ENCODE results near the gene UAP1. TPM values are rescaled to one million over a fixed set of nuclear protein-coding genes. Genes with fewer than 3 reads are reported as not detected.
"Not testable (repeated sequence)": the region's sequence is repeated elsewhere in the genome, so short reads cannot be mapped to it uniquely, and the experiment has no call there.

The UAP1 gene
- total RNA-seq, 1 donor = 40.2 TPM

DNA sequence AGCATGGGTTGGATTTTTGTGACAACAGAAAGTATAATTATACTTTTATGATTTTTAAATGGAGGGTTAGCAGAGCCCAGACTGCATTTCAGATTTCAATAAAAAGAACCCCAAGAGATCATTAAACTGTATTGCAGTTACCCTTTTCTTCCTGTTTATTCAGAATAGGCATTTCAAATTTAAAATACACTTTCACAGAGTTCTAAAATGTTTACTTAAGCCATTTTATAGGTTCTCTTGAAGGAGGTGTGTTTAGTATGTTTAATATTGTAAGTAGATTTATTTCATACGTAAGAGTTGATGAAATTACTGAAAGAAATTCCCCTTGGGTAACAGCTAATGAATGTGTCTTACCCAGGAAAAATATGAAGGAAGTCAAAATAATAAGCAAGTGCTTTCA, 17.4 kb downstream of the UAP1 start:
- H3K9me3 ChIP-seq (ENCODE audit: low read depth, low read length) = no peaks in the 10 kb centered on the region
- no peaks in the 10 kb centered on the region for H3K4me1 ChIP-seq (ENCODE audit: insufficient read depth, low read length)
- H3K4me3 ChIP-seq (ENCODE audit: low read length) = no peak overlapping the region
- H3K27me3 ChIP-seq (ENCODE audit: insufficient read depth, low read length) = no peaks in the 10 kb centered on the region

DNA sequence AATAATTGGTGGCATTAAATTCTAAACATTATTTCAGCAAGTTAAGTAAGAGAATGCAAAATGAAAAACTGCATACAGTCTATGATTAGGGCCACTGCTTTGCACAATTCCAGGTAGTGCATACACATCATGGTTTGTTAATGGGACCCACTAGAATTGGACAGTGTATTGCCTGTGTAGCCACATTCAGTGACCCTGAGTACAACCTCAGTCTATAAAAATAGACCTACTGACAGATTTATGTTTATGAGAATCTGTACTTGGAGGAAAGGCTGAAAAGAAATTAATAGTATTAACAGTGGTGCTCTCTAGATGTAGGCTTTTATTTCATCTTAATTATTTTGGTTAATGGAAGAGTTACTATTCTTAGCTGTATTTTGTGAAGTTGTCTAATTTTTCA, 18.8 kb downstream of the UAP1 start:
- no peaks in the 10 kb centered on the region for H3K27me3 ChIP-seq (ENCODE audit: insufficient read depth, low read length)

DNA sequence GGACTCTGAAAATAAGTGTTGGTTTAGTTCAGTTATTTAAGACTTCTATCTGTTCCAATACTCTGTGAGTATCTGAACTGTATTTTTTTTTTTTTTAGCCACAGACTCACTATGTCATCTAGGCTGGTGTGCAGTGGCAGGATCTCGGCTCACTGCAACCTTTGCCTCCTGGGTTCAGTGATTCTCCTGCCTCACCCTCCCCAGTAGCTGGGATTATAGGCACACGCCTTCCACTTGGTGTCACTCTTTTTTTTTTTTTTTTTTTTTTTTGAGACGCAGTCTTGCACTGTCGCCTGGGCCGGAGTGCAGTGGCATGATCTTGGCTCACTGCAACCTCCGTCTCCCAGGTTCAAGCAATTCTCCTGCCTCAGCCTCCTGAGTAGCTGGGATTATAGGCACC, 21.4 kb downstream of the UAP1 start:
- H3K27me3 ChIP-seq (ENCODE audit: insufficient read depth, low read length); H3K4me1 ChIP-seq (ENCODE audit: insufficient read depth, low read length); H3K4me3 ChIP-seq (ENCODE audit: low read length); H3K9me3 ChIP-seq (ENCODE audit: low read depth, low read length): not testable (repeated sequence)

More for the DNA sequence above, 18.8 kb downstream of the UAP1 start:
- Histone ChIP-seq H3K9me3 (ENCODE audit: low read depth, low read length) (no peaks in the 10 kb centered on the region), H3K4me1 (ENCODE audit: insufficient read depth, low read length) (no peaks in the 10 kb centered on the region), H3K4me3 (ENCODE audit: low read length) (no peak overlapping the region)

DNA sequence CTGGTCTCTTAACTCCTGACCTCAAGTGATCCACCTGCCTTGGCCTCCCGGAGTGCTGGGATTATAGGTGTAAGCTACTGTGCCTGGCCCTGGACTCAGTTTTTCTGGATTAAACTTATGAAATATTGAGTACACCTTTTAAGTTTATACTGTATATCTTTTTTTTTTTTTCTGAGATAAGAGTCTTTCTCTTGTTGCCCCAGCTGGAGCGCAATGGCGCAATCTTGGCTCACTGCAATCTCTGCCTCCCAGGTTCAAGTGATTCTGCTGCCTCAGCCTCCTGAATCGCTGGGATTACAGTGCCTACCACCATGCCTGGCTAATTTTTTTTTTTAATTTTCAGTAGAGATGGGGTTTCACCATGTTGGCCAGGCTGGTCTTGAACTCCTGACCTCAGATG, 23.6 kb downstream of the UAP1 start:
- H3K9me3 ChIP-seq (ENCODE audit: low read depth, low read length); H3K27me3 ChIP-seq (ENCODE audit: insufficient read depth, low read length); H3K4me3 ChIP-seq (ENCODE audit: low read length); H3K4me1 ChIP-seq (ENCODE audit: insufficient read depth, low read length): not testable (repeated sequence)

DNA sequence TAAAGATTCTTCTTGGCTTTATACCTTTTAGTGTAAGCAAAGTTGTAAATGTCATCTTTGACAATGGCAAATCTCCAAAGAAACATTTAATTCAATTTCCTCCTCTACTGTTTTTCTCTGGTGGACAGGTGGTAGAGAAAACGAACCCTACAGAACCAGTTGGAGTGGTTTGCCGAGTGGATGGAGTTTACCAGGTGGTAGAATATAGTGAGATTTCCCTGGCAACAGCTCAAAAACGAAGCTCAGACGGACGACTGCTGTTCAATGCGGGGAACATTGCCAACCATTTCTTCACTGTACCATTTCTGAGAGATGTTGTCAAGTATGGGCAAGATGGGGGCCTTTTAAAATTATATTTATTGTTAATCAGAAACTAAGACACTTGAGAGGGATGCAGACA, 25.8 kb downstream of the UAP1 start:
- Histone ChIP-seq H3K9me3 (ENCODE audit: low read depth, low read length) (no peaks in the 10 kb centered on the region), H3K4me1 (ENCODE audit: insufficient read depth, low read length) (no peaks in the 10 kb centered on the region), H3K27me3 (ENCODE audit: insufficient read depth, low read length) (no peaks in the 10 kb centered on the region), H3K4me3 (ENCODE audit: low read length) (no peak overlapping the region)

DNA sequence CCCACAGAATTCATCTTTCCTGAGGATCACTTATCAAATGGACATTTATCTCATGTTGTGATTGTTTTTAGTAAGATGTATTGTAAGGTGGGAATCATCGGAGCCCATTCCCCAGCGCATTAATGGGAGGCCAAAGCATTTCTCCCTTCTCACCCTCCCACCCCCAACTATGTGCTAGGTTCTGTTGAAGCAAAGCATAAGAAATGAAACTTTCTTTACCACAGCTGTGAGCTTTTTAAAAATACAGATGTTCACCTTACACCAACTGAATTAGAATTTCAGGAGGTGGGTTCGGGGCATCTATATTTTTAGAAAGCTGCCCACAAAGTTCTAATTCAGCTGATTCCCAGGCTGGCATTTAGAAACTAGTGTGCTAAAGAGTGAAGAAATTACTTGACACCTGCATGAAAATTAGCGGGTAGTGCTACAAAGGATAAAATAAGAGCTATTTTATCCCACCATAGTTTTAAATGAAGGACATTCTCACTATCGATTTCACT, 26.3 kb downstream of the UAP1 start:
- H3K9me3 ChIP-seq (ENCODE audit: low read depth, low read length) = no peaks in the 10 kb centered on the region
- no peak overlapping the region for H3K4me3 ChIP-seq (ENCODE audit: low read length)
- H3K27me3 ChIP-seq (ENCODE audit: insufficient read depth, low read length) = no peaks in the 10 kb centered on the region
- H3K4me1 ChIP-seq (ENCODE audit: insufficient read depth, low read length) = no peaks in the 10 kb centered on the region

DNA sequence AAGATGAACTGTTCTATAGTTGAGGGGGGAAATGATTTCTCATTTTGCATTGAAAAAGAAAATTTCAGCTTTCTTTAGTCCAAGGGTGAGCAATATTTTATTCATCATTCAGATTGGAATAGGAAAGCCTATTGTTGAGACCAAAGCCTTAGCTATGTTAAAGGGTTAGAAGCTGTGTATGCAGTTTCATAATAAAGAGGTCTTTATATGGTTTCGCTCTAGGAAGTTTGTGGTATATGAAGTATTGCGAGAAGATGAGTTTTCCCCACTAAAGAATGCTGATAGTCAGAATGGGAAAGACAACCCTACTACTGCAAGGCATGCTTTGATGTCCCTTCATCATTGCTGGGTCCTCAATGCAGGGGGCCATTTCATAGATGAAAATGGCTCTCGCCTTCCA, 28.6 kb downstream of the UAP1 start:
- Histone ChIP-seq H3K9me3 (ENCODE audit: low read depth, low read length) (no peaks in the 10 kb centered on the region), H3K4me3 (ENCODE audit: low read length) (no peak overlapping the region), H3K27me3 (ENCODE audit: insufficient read depth, low read length) (no peaks in the 10 kb centered on the region), H3K4me1 (ENCODE audit: insufficient read depth, low read length) (no peaks in the 10 kb centered on the region)

DNA sequence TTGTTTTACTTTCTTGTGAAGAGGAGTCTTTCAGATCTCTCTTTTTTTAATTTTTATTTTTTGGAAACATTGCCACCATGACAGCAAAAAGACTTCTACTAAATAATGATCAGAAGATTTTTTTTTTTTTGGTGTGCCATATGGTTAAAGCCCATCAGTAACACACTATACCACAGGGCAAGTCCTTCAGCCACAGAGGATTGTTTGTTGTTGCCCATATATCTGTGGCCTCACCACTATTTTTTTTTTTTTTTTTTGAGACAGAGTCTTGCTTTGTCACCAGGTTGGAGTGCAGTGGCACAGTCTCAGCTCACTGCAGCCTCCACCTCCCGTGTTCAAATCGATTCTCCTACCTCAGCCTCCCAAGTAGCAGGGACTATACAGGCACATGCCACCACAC, 29.2 kb downstream of the UAP1 start:
- Histone ChIP-seq H3K9me3 (ENCODE audit: low read depth, low read length) (no peaks in the 10 kb centered on the region), H3K4me1 (ENCODE audit: insufficient read depth, low read length) (no peaks in the 10 kb centered on the region), H3K4me3 (ENCODE audit: low read length) (no peak overlapping the region), H3K27me3 (ENCODE audit: insufficient read depth, low read length) (no peaks in the 10 kb centered on the region)

DNA sequence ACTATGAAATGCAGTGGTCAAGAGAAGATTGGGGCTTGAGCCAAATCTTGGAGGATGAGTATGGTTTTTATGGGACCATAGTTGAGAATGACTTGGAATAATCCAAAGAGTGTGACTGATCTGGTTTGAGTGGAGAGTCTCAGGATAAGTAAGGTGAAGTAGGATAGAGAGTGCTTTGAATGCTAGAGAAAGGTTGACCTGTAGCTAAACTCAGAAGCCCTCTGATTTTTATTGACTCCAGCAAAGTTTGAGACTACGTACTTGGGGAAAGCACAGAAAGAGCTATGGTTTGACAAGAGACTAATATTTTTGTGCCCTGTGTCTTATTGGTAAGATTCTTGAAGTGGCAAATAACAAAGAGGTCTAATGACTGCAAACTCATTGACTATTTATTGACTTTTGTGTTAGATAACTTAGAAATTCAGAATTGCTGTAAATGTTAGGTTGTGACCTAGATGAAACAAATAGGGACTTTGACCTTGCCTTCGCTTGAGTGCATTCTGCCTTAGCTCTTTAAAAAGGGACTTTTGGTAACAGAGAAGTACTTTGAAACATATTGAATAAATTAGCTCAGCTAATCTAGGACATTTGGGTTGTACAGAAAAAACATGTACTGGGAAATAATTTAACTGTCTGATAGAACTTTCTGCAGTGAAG, 35.1 kb downstream of the UAP1 start:
- H3K4me1 ChIP-seq (ENCODE audit: insufficient read depth, low read length) = no peaks in the 10 kb centered on the region
- no peaks in the 10 kb centered on the region for H3K9me3 ChIP-seq (ENCODE audit: low read depth, low read length)
- H3K27me3 ChIP-seq (ENCODE audit: insufficient read depth, low read length) = no peaks in the 10 kb centered on the region
- H3K4me3 ChIP-seq (ENCODE audit: low read length) = no peak overlapping the region

DNA sequence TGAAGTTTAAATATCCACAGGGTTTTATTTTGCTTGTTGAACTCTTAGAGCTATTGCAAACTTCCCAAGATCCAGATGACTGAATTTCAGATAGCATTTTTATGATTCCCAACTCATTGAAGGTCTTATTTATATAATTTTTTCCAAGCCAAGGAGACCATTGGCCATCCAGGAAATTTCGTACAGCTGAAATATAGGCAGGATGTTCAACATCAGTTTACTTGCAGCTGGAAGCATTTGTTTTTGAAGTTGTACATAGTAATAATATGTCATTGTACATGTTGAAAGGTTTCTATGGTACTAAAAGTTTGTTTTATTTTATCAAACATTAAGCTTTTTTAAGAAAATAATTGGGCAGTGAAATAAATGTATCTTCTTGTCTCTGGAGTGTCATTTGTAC, 37.9 kb downstream of the UAP1 start:
- Histone ChIP-seq H3K27me3 (ENCODE audit: insufficient read depth, low read length) (no peaks in the 10 kb centered on the region), H3K9me3 (ENCODE audit: low read depth, low read length) (no peaks in the 10 kb centered on the region), H3K4me1 (ENCODE audit: insufficient read depth, low read length) (no peaks in the 10 kb centered on the region), H3K4me3 (ENCODE audit: low read length) (no peak overlapping the region)

DNA sequence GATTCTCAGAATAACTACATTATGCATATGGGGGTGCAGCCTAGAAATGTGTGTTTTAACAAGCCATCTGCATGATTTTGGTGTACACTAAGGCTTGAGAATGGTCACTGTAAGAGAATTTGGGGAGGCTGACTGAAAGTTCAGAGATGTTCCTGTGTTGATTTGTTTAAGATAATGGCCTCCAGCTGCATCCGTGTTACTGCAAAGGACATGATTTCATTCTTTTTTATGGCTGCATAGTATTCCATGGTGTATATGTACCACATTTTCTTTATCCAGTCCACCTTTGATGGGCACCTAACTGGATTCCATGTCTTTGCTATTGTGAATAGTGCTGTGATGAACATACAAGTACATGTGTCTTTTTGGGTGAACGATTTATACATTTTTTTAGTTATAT, 41.6 kb downstream of the UAP1 start:
- H3K9me3 ChIP-seq (ENCODE audit: low read depth, low read length) = not testable (repeated sequence)

DNA sequence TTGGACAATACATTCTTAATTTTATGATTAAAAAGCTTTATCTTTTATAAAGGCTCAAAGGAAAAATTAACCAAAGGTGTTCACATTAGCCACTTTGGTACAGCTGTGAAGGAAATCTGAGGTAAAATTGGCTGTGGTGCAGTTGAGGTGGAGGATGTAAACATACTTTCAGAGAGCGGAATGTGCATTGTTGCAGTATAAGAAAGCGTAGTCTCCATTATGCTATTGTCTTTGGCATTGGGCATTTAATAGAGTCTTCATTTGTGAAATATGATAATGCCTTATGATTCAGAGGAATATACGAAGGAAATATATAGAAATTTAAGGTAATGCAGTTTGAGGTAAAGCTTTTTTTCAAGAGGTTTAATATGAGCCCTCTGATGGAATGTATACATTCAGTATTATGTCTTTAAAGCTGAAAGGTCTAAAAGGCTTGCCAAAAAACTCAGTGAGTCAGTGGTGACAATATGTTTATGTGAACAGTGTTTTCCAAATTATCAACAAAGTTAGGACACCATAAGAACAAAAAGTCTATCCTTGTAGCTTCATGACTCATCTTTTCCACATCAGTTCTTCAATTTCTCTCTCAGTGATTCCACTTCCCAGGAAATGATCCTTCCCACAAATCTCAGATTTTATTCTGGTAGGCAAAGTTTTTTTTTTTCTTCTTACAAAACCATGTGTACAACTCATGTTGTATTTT, 43.9 kb downstream of the UAP1 start:
- no peaks in the 10 kb centered on the region for H3K4me1 ChIP-seq (ENCODE audit: insufficient read depth, low read length)
- H3K9me3 ChIP-seq (ENCODE audit: low read depth, low read length) = no peaks in the 10 kb centered on the region
- H3K4me3 ChIP-seq (ENCODE audit: low read length) = no peak overlapping the region
- no peaks in the 10 kb centered on the region for H3K27me3 ChIP-seq (ENCODE audit: insufficient read depth, low read length)

More for the DNA sequence above, 41.6 kb downstream of the UAP1 start:
- H3K4me3 ChIP-seq (ENCODE audit: low read length); H3K4me1 ChIP-seq (ENCODE audit: insufficient read depth, low read length); H3K27me3 ChIP-seq (ENCODE audit: insufficient read depth, low read length): not testable (repeated sequence)

DNA sequence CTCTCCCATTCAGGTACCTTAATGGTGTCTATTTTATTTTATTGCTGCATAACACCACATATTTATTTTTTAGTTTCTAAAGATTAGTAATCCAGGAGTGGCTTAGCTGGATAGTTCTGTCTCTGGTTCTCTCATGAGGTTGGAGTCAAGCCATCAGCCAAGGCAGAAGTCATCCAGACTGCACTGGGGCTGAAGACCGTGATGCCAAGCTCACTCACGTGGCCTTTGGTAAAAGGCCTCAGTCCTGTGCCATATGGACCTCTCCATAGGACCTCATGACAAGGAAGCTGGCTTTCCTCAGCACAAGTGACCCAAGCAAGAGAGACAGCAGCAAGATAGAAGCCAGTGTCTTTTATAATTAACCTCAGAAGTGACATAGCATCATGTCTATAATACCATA, 47.8 kb downstream of the UAP1 start:
- no peak overlapping the region for H3K4me3 ChIP-seq (ENCODE audit: low read length)
- no peaks in the 10 kb centered on the region for H3K27me3 ChIP-seq (ENCODE audit: insufficient read depth, low read length)
- no peaks in the 10 kb centered on the region for H3K9me3 ChIP-seq (ENCODE audit: low read depth, low read length)
- peaks cover 7% of the 10 kb centered on the region for H3K4me1 ChIP-seq (ENCODE audit: insufficient read depth, low read length)

DNA sequence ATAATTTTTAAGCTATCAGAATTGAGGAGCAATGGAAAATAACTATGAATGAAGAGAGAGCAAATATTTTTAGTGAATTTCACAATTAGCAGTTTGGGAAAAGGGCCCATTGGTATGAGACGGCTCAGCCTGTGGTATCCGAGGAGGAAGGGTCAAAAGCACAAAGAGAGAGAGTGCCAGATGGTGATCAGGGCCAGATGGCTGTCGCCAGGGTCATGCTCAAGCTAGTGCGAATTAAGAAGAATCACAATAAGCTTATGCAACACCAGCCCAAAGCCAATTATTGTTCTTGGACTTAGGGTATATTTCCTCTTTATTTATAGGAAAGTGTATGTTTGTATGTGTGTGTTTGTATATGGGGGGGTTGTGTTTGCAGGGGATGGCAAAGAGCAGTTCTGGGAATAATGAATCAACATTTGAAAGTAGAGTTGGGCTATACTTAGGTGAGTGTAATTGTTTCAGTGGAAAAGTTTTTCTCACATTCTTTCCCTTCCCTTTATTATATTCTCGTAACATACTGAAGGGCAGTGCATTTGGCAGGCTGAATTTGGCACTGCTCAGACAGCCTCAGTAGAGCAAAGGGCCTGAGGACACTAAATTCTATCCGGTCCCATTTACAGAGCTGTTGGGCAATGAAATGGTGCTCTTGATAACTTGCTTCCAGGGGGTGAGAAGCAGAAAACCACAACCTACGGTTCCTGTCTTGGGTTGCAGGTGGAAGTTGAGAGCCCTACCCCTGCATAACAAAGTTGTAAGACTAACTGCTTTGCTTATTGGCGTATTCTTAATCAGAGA, 51.3 kb downstream of the UAP1 start:
- peaks cover 7% of the 10 kb centered on the region for H3K4me1 ChIP-seq (ENCODE audit: insufficient read depth, low read length)

DNA sequence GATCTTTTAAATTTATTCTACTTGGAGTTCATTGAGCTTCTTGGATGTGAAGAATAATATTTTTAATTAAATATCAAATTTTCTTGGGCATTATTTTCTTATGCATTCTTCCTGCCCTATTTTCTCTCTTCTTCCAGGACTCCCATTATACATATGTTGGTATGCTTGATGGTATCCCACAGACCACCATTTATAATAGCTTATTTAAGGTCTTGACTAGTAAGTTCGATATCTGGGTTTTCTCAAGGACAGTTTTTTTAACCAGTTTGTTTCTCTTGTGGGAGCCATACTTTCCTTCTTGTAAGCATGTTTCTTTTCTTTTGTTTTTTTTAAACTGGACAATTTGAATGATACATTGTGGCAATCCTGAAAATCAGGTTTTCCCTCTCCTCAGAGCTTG, 55.3 kb downstream of the UAP1 start:
- peaks cover 16% of the 10 kb centered on the region for H3K9me3 ChIP-seq (ENCODE audit: low read depth, low read length)
- no peaks in the 10 kb centered on the region for H3K27me3 ChIP-seq (ENCODE audit: insufficient read depth, low read length)
- peaks cover 7% of the 10 kb centered on the region for H3K4me1 ChIP-seq (ENCODE audit: insufficient read depth, low read length)
- H3K4me3 ChIP-seq (ENCODE audit: low read length) = no peak overlapping the region

More for the DNA sequence above, 51.3 kb downstream of the UAP1 start:
- no peak overlapping the region for H3K4me3 ChIP-seq (ENCODE audit: low read length)
- no peaks in the 10 kb centered on the region for H3K27me3 ChIP-seq (ENCODE audit: insufficient read depth, low read length)
- H3K9me3 ChIP-seq (ENCODE audit: low read depth, low read length) = peaks cover 14% of the 10 kb centered on the region
